ENCODE measurements around the gene NSD2.

DNA sequence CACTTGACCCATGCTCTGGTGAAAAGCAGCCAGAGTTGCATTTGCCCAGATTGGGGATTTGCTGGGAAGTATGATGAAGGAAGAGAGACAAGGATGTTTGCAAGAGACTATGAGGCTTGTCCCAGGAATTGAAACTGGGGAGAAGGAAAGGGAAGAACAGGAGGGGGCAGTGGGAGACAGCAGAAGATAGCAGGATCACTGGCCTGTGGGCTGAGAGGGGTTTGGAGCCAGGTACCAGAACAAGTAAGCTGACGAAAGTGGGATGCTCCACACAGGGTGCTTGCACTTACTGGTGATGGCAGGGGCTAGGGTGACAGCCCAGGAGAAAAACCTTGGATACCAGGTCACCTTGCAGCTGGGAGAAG lies 11.8 kb upstream of the NSD2 start:
- TF ChIP-seq, protein P1, sequence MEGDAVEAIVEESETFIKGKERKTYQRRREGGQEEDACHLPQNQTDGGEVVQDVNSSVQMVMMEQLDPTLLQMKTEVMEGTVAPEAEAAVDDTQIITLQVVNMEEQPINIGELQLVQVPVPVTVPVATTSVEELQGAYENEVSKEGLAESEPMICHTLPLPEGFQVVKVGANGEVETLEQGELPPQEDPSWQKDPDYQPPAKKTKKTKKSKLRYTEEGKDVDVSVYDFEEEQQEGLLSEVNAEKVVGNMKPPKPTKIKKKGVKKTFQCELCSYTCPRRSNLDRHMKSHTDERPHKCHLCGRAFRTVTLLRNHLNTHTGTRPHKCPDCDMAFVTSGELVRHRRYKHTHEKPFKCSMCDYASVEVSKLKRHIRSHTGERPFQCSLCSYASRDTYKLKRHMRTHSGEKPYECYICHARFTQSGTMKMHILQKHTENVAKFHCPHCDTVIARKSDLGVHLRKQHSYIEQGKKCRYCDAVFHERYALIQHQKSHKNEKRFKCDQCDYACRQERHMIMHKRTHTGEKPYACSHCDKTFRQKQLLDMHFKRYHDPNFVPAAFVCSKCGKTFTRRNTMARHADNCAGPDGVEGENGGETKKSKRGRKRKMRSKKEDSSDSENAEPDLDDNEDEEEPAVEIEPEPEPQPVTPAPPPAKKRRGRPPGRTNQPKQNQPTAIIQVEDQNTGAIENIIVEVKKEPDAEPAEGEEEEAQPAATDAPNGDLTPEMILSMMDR (IDR thresholded peaks at IDR 0.05; ENCODE audit: low read depth, low read length) = no peak
- TF ChIP-seq POLR2A (IDR thresholded peaks at IDR 0.05; ENCODE audit: extremely low read depth, insufficient read length) = no peak
- TF ChIP-seq, protein P2, sequence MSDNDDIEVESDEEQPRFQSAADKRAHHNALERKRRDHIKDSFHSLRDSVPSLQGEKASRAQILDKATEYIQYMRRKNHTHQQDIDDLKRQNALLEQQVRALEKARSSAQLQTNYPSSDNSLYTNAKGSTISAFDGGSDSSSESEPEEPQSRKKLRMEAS (IDR thresholded peaks at IDR 0.05; ENCODE audit: low read depth, low read length) = no peak
